AG20443 (cell line): ENCODE data around the gene BBLN.
"Not testable (repeated sequence)": the region's sequence is repeated elsewhere in the genome, so short reads cannot be mapped to it uniquely, and the experiment has no call there.

Source experiments
- DNase-seq: peaks from one replicate; pipeline ENCODE4 v3.0.0; 2012; ENCODE audit warnings: low spot score, mixed read lengths

Gene BBLN

GRCh38 chr9:128159784-128160602 lies at the start of gene BBLN:
TSS of gene BBLN (plus strand) at chr9:128160265. CDS start at chr9:128160408, 143 bp downstream.
- peak; percentile 100 for DNase-seq

- not testable (repeated sequence) for DNase-seq
Measured at GRCh38 chr9:128111726-128112125, 48.3 kb upstream of the BBLN start.

GRCh38 chr9:128113526-128114325 lies 46.3 kb upstream of the BBLN start:
- DNase-seq, result no peak

- DNase-seq, result no peak
Measured at GRCh38 chr9:128114326-128115186, 45.5 kb upstream of the BBLN start.

GRCh38 chr9:128115187-128116103 lies 44.6 kb upstream of the BBLN start:
- no peak for DNase-seq

- DNase-seq, result no peak
Measured at GRCh38 chr9:128116104-128117083, 43.7 kb upstream of the BBLN start.

- DNase-seq, result peak; percentile 91
Measured at GRCh38 chr9:128117613-128118471, 42.2 kb upstream of the BBLN start.

GRCh38 chr9:128118472-128118857 lies 41.6 kb upstream of the BBLN start:
- DNase-seq, result no peak

- no peak for DNase-seq
Measured at GRCh38 chr9:128118971-128119665, 40.9 kb upstream of the BBLN start.

GRCh38 chr9:128120061-128120740 lies 39.9 kb upstream of the BBLN start:
- no peak for DNase-seq

GRCh38 chr9:128120741-128121465 lies 39.2 kb upstream of the BBLN start:
- no peak for DNase-seq

GRCh38 chr9:128121466-128121810 lies 38.6 kb upstream of the BBLN start:
- DNase-seq, result no peak

GRCh38 chr9:128121924-128122808 lies 37.9 kb upstream of the BBLN start:
- DNase-seq, result no peak

GRCh38 chr9:128122809-128123175 lies 37.3 kb upstream of the BBLN start:
- no peak for DNase-seq

- no peak for DNase-seq
Measured at GRCh38 chr9:128123451-128124080, 36.5 kb upstream of the BBLN start.

- DNase-seq, result no peak
Measured at GRCh38 chr9:128124451-128124850, 35.6 kb upstream of the BBLN start.
